CD8-positive, alpha-beta memory T cell (primary cell): ENCODE measurements around the gene PLPP2. TPM values are rescaled to one million over a fixed set of nuclear protein-coding genes. Genes with fewer than 3 reads are reported as not detected.

Experiments
- CTCF ChIA-PET: fragments of 350-600 bp; sonication (Branson Sonifier 250); formaldehyde crosslinking; loops from one replicate; lab custom pipeline; 2021; ENCODE audit warnings: antibody characterized with exemption; lab: Charles Lee
- POLR2A ChIA-PET: fragments of 350-600 bp; sonication (Branson Sonifier 250); formaldehyde crosslinking; loops from one replicate; lab custom pipeline; 2021; ENCODE audit warnings: antibody characterized with exemption; lab: Charles Lee
- DNase-seq, 5 donors: peaks; one replicate each; pipeline versions ENCODE4 v3.0.0 to v3.0.0-alpha.2; 2020 to 2022; ENCODE audit warnings: mixed read lengths in 1 of 5
- H3K27ac ChIP-seq: one replicate; pipeline ENCODE4 v1.7.0; 2013; ENCODE audit warnings: low read depth, mild to moderate bottlenecking, low read length, moderate library complexity
- H3K27me3 ChIP-seq: 2 replicates; pipeline ENCODE4 v1.7.0; 2013; ENCODE audit warnings: low read length, mild to moderate bottlenecking; ENCODE audit not compliant: insufficient read depth, poor library complexity, severe bottlenecking
- H3K36me3 ChIP-seq: 2 replicates; pipeline ENCODE4 v1.7.0; 2013; ENCODE audit warnings: mild to moderate bottlenecking, low read length, moderate library complexity; ENCODE audit not compliant: insufficient read depth
- H3K4me1 ChIP-seq: 2 replicates; pipeline ENCODE4 v1.7.0; 2013; ENCODE audit warnings: mild to moderate bottlenecking, low read length, moderate library complexity; ENCODE audit not compliant: insufficient read depth
- H3K4me3 ChIP-seq: 2 replicates; pipeline ENCODE4 v1.7.0; 2013; ENCODE audit warnings: mild to moderate bottlenecking, low read length
- H3K9me3 ChIP-seq: 2 replicates; pipeline ENCODE4 v1.7.0; 2013; ENCODE audit warnings: mild to moderate bottlenecking, low read length
- H3K27ac Mint-ChIP-seq, 8 donors: one replicate each; pipeline ENCODE4 v1.8.0; 2020 to 2021; ENCODE audit warnings: mixed read lengths in 8 of 8, mild to moderate bottlenecking in 6 of 8, inconsistent platforms in 3 of 8, moderate library complexity in 3 of 8
- H3K27me3 Mint-ChIP-seq, 2 donors: one replicate each; pipeline ENCODE4 v1.8.0; 2020 to 2021; ENCODE audit warnings: mixed read lengths in 2 of 2, mild to moderate bottlenecking in 1 of 2, moderate library complexity in 1 of 2
- H3K36me3 Mint-ChIP-seq, 3 donors: one replicate each; pipeline ENCODE4 v1.8.0; 2020 to 2021; ENCODE audit warnings: mixed read lengths in 3 of 3, inconsistent platforms in 1 of 3, mild to moderate bottlenecking in 1 of 3
- H3K4me1 Mint-ChIP-seq, 3 donors: one replicate each; pipeline ENCODE4 v1.8.0; 2020 to 2021; ENCODE audit warnings: mixed read lengths in 3 of 3, inconsistent platforms in 1 of 3, mild to moderate bottlenecking in 1 of 3
- H3K4me3 Mint-ChIP-seq, 7 donors: one replicate each; pipeline ENCODE4 v1.8.0; 2020 to 2021; ENCODE audit warnings: mixed read lengths in 7 of 7, mild to moderate bottlenecking in 6 of 7, moderate library complexity in 4 of 7, inconsistent platforms in 2 of 7
- H3K9me3 Mint-ChIP-seq, 5 donors: one replicate each; pipeline ENCODE4 v1.8.0; 2020 to 2022; ENCODE audit warnings: mixed read lengths in 5 of 5, mild to moderate bottlenecking in 3 of 5, moderate library complexity in 2 of 5, inconsistent platforms in 1 of 5
- polyA plus RNA-seq: library from polyadenylated mRNA; unstranded; fragments of 300-500 nt; fragmentation: Illumina TruSeq; gene quantifications from one replicate; pipeline ENCODE4 v1.2.3, GENCODE V29; 2021
- total RNA-seq, 2 experiments: library from RNA; stranded (reverse); gene quantifications; one replicate each; pipeline ENCODE4 v1.2.3, GENCODE V29; 2021

PLPP2 gene
- total and polyA plus RNA-seq, 3 experiments from 2014 or later = 2.3 TPM; not detected in 2

GRCh38 chr19:288911-289310, 2.3 kb downstream of the PLPP2 start:
- peak overlapping the region in 2 of 8 donors; percentile 84 to 90 for H3K27ac Mint-ChIP-seq
- CTCF ChIA-PET = no interaction called here
- H3K4me3 ChIP-seq = no peak overlapping the region
- peaks cover 0 to 3% (median 0%) of the 10 kb centered on the region in 3 donors for H3K36me3 Mint-ChIP-seq
- H3K4me1 ChIP-seq = peaks cover 5% of the 10 kb centered on the region
- no peaks in the 10 kb centered on the region for H3K9me3 Mint-ChIP-seq
- POLR2A ChIA-PET = no interaction called here
- H3K4me1 Mint-ChIP-seq = peaks cover 9 to 10% (median 9%) of the 10 kb centered on the region in 3 donors
- no peaks in the 10 kb centered on the region for H3K36me3 ChIP-seq
- H3K9me3 ChIP-seq = no peaks in the 10 kb centered on the region
- no peak overlapping the region for H3K4me3 Mint-ChIP-seq
- H3K27ac ChIP-seq = no peak overlapping the region
- H3K27me3 Mint-ChIP-seq = peaks cover 28 to 58% of the 10 kb centered on the region in 2 donors
- DNase-seq = no peak
- peaks cover 13% of the 10 kb centered on the region for H3K27me3 ChIP-seq

- H3K27me3 Mint-ChIP-seq = peaks cover 19 to 55% of the 10 kb centered on the region in 2 donors
- DNase-seq = no peak
- Histone ChIP-seq H3K27ac (no peak overlapping the region), H3K36me3 (no peaks in the 10 kb centered on the region), H3K27me3 (peaks cover 6% of the 10 kb centered on the region), H3K9me3 (no peaks in the 10 kb centered on the region), H3K4me3 (no peak overlapping the region), H3K4me1 (peaks cover 5% of the 10 kb centered on the region)
- ChIA-PET CTCF (no interaction called here), POLR2A (no interaction called here)
- H3K27ac Mint-ChIP-seq = no peak overlapping the region
- H3K36me3 Mint-ChIP-seq = peaks cover 0 to 3% (median 0%) of the 10 kb centered on the region in 3 donors
- peaks cover 5 to 6% (median 6%) of the 10 kb centered on the region in 3 donors for H3K4me1 Mint-ChIP-seq
- peak overlapping the region in 1 of 7 donors; percentile 65 for H3K4me3 Mint-ChIP-seq
- no peaks in the 10 kb centered on the region for H3K9me3 Mint-ChIP-seq
Observed at GRCh38 chr19:287381-287871, 3.8 kb downstream of the PLPP2 start.

- CTCF ChIA-PET = no interaction called here
- Histone ChIP-seq H3K27me3 (no peaks in the 10 kb centered on the region), H3K4me3 (no peak overlapping the region), H3K36me3 (no peaks in the 10 kb centered on the region), H3K27ac (no peak overlapping the region), H3K9me3 (no peaks in the 10 kb centered on the region), H3K4me1 (no peaks in the 10 kb centered on the region)
- Mint-ChIP-seq H3K36me3 (no peaks in the 10 kb centered on the region), H3K27ac (no peak overlapping the region), H3K27me3 (peaks cover 10 to 46% of the 10 kb centered on the region in 2 donors), H3K4me3 (no peak overlapping the region), H3K9me3 (no peaks in the 10 kb centered on the region), H3K4me1 (no peaks in the 10 kb centered on the region)
- POLR2A ChIA-PET = no interaction called here
- no peak for DNase-seq
Observed at GRCh38 chr19:283395-283794, 7.8 kb downstream of the PLPP2 start.

GRCh38 chr19:282501-282900, 8.7 kb downstream of the PLPP2 start:
- Mint-ChIP-seq H3K27ac (peak overlapping the region in 1 of 8 donors; percentile 24), H3K4me3 (no peak overlapping the region), H3K4me1 (no peaks in the 10 kb centered on the region), H3K9me3 (no peaks in the 10 kb centered on the region), H3K27me3 (peaks cover 12 to 48% of the 10 kb centered on the region in 2 donors), H3K36me3 (no peaks in the 10 kb centered on the region)
- Histone ChIP-seq H3K4me1 (no peaks in the 10 kb centered on the region), H3K27ac (no peak overlapping the region), H3K27me3 (peaks cover under 1% of the 10 kb centered on the region), H3K36me3 (no peaks in the 10 kb centered on the region), H3K9me3 (no peaks in the 10 kb centered on the region), H3K4me3 (no peak overlapping the region)
- CTCF ChIA-PET = no interaction called here
- no peak for DNase-seq
- POLR2A ChIA-PET = no interaction called here

GRCh38 chr19:281992-282391, 9.2 kb downstream of the PLPP2 start:
- Histone ChIP-seq H3K36me3 (no peaks in the 10 kb centered on the region), H3K9me3 (no peaks in the 10 kb centered on the region), H3K27me3 (peaks cover 6% of the 10 kb centered on the region), H3K4me1 (no peaks in the 10 kb centered on the region), H3K4me3 (no peak overlapping the region), H3K27ac (no peak overlapping the region)
- CTCF ChIA-PET = no interaction called here
- Mint-ChIP-seq H3K4me1 (no peaks in the 10 kb centered on the region), H3K4me3 (no peak overlapping the region), H3K9me3 (peaks cover 0 to 2% (median 0%) of the 10 kb centered on the region in 5 donors), H3K27me3 (peaks cover 10 to 48% of the 10 kb centered on the region in 2 donors), H3K27ac (no peak overlapping the region), H3K36me3 (no peaks in the 10 kb centered on the region)
- POLR2A ChIA-PET = no interaction called here
- DNase-seq = no peak

- POLR2A ChIA-PET = no interaction called here
- Mint-ChIP-seq H3K4me3 (no peak overlapping the region), H3K27ac (no peak overlapping the region), H3K4me1 (no peaks in the 10 kb centered on the region), H3K36me3 (no peaks in the 10 kb centered on the region), H3K9me3 (peaks cover 0 to 2% (median 0%) of the 10 kb centered on the region in 5 donors), H3K27me3 (peaks cover 10 to 51% of the 10 kb centered on the region in 2 donors)
- Histone ChIP-seq H3K27me3 (peaks cover 6% of the 10 kb centered on the region), H3K4me3 (no peak overlapping the region), H3K36me3 (no peaks in the 10 kb centered on the region), H3K27ac (no peak overlapping the region), H3K9me3 (no peaks in the 10 kb centered on the region), H3K4me1 (no peaks in the 10 kb centered on the region)
- CTCF ChIA-PET = no interaction called here
- no peak for DNase-seq
Observed at GRCh38 chr19:281156-281853, 9.9 kb downstream of the PLPP2 start.

- CTCF ChIA-PET = no interaction called here
- no peak for DNase-seq
- H3K9me3 ChIP-seq = no peaks in the 10 kb centered on the region
- no peak overlapping the region for H3K27ac ChIP-seq
- H3K4me1 ChIP-seq = no peaks in the 10 kb centered on the region
- no peaks in the 10 kb centered on the region for H3K36me3 ChIP-seq
- no peak overlapping the region for H3K4me3 ChIP-seq
- Mint-ChIP-seq H3K27ac (no peak overlapping the region), H3K9me3 (peaks cover 0 to 2% (median 0%) of the 10 kb centered on the region in 5 donors), H3K4me3 (no peak overlapping the region), H3K27me3 (peaks cover 12 to 58% of the 10 kb centered on the region in 2 donors), H3K36me3 (no peaks in the 10 kb centered on the region), H3K4me1 (no peaks in the 10 kb centered on the region)
- POLR2A ChIA-PET = no interaction called here
- peaks cover 6% of the 10 kb centered on the region for H3K27me3 ChIP-seq
Observed at GRCh38 chr19:280541-281009, 10.6 kb downstream of the PLPP2 start.

GRCh38 chr19:279656-280055, 11.5 kb downstream of the PLPP2 start:
- no peaks in the 10 kb centered on the region for H3K36me3 Mint-ChIP-seq
- no peaks in the 10 kb centered on the region for H3K4me1 Mint-ChIP-seq
- no peak overlapping the region for H3K4me3 Mint-ChIP-seq
- Histone ChIP-seq H3K27ac (no peak overlapping the region), H3K36me3 (no peaks in the 10 kb centered on the region), H3K9me3 (no peaks in the 10 kb centered on the region), H3K4me3 (no peak overlapping the region), H3K4me1 (no peaks in the 10 kb centered on the region), H3K27me3 (peaks cover 6% of the 10 kb centered on the region)
- peaks cover 16 to 64% of the 10 kb centered on the region in 2 donors for H3K27me3 Mint-ChIP-seq
- peaks cover 0 to 2% (median 0%) of the 10 kb centered on the region in 5 donors for H3K9me3 Mint-ChIP-seq
- no peak for DNase-seq
- POLR2A ChIA-PET = no interaction called here
- CTCF ChIA-PET = no interaction called here
- H3K27ac Mint-ChIP-seq = no peak overlapping the region
